Measurements from ENCODE around the gene VBP1.
"Not testable (repeated sequence)": the region's sequence is repeated elsewhere in the genome, so short reads cannot be mapped to it uniquely, and the experiment has no call there.

VBP1 gene

GRCh38 chrX:155262970-155263754, 46.9 kb downstream of the VBP1 start:
- H3K4me3 ChIP-seq (ENCODE audit: low read depth, low read length): no peak overlapping the region
- DNase-seq (ENCODE audit: low read depth): no peak

GRCh38 chrX:155263854-155264628, 47.8 kb downstream of the VBP1 start, which contains the start of gene RAB39B:
Gene RAB39B, minus strand, starts transcription at chrX:155264491. Its CDS starts 203 bp downstream, at chrX:155264288.
- H3K4me3 ChIP-seq (ENCODE audit: low read depth, low read length): no peak within 1 kb of the TSS
- peak; percentile 60 for DNase-seq (ENCODE audit: low read depth)
- TF ChIP-seq, protein P1, sequence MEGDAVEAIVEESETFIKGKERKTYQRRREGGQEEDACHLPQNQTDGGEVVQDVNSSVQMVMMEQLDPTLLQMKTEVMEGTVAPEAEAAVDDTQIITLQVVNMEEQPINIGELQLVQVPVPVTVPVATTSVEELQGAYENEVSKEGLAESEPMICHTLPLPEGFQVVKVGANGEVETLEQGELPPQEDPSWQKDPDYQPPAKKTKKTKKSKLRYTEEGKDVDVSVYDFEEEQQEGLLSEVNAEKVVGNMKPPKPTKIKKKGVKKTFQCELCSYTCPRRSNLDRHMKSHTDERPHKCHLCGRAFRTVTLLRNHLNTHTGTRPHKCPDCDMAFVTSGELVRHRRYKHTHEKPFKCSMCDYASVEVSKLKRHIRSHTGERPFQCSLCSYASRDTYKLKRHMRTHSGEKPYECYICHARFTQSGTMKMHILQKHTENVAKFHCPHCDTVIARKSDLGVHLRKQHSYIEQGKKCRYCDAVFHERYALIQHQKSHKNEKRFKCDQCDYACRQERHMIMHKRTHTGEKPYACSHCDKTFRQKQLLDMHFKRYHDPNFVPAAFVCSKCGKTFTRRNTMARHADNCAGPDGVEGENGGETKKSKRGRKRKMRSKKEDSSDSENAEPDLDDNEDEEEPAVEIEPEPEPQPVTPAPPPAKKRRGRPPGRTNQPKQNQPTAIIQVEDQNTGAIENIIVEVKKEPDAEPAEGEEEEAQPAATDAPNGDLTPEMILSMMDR (conservative IDR thresholded peaks at IDR 0.05; ENCODE audit: low read depth, low read length): no peak

More at GRCh38 chrX:155262970-155263754, 46.9 kb downstream of the VBP1 start:
- TF ChIP-seq, protein P1 (conservative IDR thresholded peaks at IDR 0.05; ENCODE audit: low read depth, low read length): no peak

DNA sequence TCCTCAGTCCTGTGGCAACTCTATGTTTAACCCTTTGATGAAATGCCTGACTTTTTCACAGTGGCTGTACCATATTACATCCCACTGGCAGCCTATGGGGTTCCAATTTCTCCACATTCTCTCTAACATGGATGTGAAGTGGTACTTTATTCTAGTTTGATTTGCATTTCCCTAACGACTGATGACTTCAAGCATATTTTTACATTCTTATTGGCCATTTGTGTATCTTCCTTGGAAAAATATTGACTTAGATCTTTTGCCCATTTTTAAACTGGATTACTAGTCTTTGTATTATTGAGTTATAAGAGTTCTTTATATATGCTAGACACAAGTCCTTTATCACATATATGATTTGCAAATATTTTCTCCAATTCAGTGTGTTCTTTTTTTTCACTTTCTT, 50.2 kb downstream of the VBP1 start:
- H3K4me3 ChIP-seq (ENCODE audit: low read depth, low read length): no peak overlapping the region
- TF ChIP-seq, protein P1 (conservative IDR thresholded peaks at IDR 0.05; ENCODE audit: low read depth, low read length): no peak
- DNase-seq (ENCODE audit: low read depth): peak; percentile 2

DNA sequence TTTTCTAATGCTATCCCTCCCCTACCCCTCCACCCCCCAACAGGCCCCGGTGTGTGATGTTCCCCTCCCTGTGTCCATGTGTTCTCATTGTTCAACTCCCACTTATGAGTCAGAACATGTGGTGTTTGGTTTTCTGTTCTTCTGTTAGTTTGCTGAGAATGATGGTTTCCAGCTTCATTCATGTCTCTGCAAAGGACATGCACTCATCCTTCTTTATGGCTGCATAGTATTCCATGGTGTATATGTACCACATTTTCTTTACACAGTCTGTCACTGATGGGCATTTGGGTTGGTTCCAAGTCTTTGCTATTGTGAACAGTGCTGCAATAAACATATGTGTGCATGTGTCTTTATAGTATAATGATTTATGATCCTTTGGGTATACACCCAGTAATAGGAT, 51.7 kb downstream of the VBP1 start:
- not testable (repeated sequence) for DNase-seq (ENCODE audit: low read depth); H3K4me3 ChIP-seq (ENCODE audit: low read depth, low read length)

GRCh38 chrX:155270969-155271368, 54.7 kb downstream of the VBP1 start:
- TF ChIP-seq, protein P1 (conservative IDR thresholded peaks at IDR 0.05; ENCODE audit: low read depth, low read length): no peak
- no peak overlapping the region for H3K4me3 ChIP-seq (ENCODE audit: low read depth, low read length)
- DNase-seq (ENCODE audit: low read depth): no peak

- no peak for DNase-seq (ENCODE audit: low read depth)
- TF ChIP-seq, protein P1 (conservative IDR thresholded peaks at IDR 0.05; ENCODE audit: low read depth, low read length): no peak
- H3K4me3 ChIP-seq (ENCODE audit: low read depth, low read length): no peak overlapping the region
Measured at GRCh38 chrX:155279873-155280272, 63.6 kb downstream of the VBP1 start.
